ENCODE measurements around the gene VPS45.
"Not testable (repeated sequence)": the region's sequence is repeated elsewhere in the genome, so short reads cannot be mapped to it uniquely, and the experiment has no call there.

Gene VPS45

GRCh38 chr1:150135400-150135799 is 67.8 kb downstream of the VPS45 start:
- DNase-seq: not testable (repeated sequence)

- no peak for DNase-seq
Measured at GRCh38 chr1:150138044-150138443, 70.5 kb downstream of the VPS45 start.

GRCh38 chr1:150141452-150141851 is 73.9 kb downstream of the VPS45 start:
- DNase-seq: no peak

GRCh38 chr1:150142083-150142482 is 74.5 kb downstream of the VPS45 start:
- no peak for DNase-seq

GRCh38 chr1:150144606-150145005 is 77.0 kb downstream of the VPS45 start:
- DNase-seq: no peak

GRCh38 chr1:150146016-150146415 is 78.4 kb downstream of the VPS45 start:
- not testable (repeated sequence) for DNase-seq

DNA sequence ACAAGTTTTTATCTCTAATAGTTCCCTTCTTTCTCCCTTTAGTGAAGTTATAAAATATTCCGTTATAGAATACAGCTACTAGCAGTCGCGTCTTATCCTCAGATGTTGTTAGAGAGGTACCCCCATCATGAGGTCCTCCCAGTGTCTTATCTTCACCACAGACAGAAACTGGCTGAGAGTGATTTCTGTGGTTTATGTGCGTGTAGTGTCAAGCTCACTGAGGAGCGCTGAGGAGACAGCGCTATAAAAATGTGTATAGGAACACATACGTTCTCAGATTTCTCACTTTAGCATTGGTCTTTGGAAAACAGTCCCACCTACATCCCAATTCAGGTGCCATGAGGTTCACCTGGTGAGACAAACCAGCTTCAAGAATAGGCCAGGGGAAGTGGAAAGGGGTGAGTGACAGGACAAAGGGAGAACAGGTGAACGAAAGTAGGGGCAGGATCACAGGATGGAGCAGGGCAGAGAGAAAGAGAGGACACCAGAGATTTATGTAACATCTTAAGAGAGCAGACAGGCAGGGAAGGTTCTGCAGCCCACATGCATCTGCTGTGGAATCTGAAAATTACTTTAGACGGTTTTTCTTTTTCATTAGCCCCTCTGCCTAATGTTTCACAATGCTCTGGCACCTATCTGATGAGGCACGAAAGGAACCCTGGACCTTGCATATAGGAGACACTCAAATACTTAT is 79.4 kb downstream of the VPS45 start:
- peak; percentile 76 for DNase-seq

- DNase-seq: no peak
Measured at GRCh38 chr1:150148837-150149270, 81.3 kb downstream of the VPS45 start.

GRCh38 chr1:150149271-150150132 is 81.9 kb downstream of the VPS45 start, which contains the start of gene PLEKHO1:
TSS of gene PLEKHO1 (plus strand) at chr1:150149916. CDS start at chr1:150150258, 342 bp downstream.
- DNase-seq: no peak

GRCh38 chr1:150150133-150151021 is 82.8 kb downstream of the VPS45 start:
- DNase-seq: no peak

DNA sequence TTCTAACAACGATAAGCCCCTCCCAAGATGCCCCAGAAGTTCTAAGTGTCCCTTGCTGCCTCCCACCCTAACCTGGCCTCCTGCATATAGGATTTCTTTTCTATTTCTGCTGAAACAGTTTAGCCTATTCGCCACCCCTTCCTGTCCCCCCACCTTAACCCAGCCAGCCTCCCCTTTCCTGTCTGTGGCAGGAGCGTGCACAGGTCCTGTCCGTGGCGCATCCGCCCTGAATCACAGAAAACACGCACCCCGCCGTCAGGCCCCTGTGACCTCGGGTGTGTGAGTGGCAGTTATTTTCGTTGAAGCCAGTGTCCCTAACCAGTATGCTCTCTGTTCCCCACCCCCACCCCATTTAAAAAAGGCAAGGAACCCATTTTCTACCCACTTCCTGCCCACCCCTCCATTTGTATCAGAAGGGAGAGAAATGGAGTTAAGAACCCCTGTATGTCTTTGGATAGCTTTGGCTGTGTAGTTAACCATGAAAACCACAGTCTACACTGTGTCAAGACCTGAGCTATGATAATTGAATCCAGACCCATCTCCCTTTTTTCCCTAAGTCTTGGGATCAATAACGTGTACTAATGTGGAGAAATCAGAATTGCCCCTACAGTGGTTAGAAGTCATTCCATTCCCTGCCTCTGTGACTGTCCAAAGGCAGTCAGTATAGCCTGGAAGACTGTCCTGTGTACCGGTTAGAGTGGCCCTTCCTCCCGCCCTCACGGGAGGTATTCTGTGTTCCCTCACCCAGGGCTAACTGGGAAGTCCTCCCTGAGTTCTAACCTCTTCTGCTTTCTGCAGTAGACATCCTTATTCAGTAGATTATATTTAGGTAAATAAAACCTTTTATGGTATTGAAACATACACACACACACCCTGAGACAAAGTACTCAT is 84.0 kb downstream of the VPS45 start:
- DNase-seq: no peak

DNA sequence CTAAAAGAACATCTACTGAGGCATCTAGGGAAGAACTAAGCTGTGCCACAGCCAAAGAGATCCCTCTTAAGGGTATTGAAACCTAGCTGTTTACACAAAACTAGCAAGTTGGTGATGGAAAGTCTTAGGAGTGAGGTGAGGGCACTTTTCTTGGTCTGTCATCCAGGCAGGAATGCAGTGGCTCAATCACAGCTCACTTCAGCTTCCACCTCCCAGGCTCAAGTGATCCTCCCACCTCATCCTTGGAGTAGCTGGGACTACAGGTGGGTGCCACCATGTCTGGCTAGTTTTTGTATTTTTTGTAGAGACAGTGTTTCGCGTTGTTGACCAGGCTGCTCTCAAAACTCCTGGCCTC is 84.6 kb downstream of the VPS45 start:
- DNase-seq: no peak

DNA sequence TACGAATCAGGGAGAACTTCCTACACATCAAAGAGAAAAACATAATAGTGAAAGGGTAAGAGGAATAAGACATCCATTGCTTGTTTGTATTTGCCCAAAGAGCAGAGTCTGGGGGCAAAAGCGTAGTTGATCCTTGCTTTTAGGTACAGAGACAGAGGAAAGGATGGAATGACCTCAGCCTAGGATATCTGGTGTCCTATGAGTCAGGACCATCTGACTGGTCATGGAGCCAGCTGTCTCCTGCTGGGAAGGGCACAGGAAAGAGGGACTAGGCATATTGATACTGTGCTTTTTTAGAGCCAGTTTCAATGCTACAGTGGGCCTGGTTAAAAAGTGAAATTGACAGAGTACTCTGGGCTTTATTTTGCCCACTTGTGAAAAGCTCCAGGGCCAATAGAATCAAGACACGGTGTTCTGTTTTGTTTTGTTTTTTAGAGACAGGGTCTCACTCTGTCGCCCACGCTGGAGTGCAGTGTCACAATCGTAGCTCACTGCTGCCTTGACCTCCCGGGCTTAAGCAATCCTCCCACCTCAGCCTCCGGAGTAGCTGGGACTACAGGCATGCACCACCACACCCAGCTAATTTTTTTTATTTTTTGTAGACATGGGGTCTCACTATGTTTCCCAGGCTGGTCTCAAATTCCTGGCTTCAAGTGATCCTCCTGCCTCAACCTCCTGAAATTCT is 85.3 kb downstream of the VPS45 start:
- no peak for DNase-seq

- DNase-seq: no peak
Measured at GRCh38 chr1:150154143-150154542, 86.6 kb downstream of the VPS45 start.

- DNase-seq: no peak
Measured at GRCh38 chr1:150155413-150156071, 88.0 kb downstream of the VPS45 start.

GRCh38 chr1:150156868-150157603 is 89.5 kb downstream of the VPS45 start:
- DNase-seq: no peak

DNA sequence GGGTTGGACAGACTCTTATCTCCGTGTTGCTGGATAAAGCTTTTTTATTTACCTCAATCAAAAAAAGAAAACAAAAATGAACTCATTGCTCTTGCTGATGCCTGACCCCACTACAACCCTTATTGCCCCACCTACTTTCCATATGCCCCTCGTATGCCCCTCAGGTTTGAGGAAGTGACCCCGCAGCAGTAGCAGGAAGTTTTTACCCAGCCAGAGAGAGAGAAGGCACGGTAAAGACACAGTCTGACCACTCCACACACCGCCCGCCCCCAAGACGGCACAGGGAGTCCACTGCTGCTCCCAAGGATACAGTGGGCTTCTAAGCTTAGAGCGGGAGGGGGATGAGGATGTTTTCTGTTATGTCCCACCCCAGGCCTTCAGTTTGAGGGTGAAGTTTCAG is 92.0 kb downstream of the VPS45 start:
- DNase-seq: no peak

DNA sequence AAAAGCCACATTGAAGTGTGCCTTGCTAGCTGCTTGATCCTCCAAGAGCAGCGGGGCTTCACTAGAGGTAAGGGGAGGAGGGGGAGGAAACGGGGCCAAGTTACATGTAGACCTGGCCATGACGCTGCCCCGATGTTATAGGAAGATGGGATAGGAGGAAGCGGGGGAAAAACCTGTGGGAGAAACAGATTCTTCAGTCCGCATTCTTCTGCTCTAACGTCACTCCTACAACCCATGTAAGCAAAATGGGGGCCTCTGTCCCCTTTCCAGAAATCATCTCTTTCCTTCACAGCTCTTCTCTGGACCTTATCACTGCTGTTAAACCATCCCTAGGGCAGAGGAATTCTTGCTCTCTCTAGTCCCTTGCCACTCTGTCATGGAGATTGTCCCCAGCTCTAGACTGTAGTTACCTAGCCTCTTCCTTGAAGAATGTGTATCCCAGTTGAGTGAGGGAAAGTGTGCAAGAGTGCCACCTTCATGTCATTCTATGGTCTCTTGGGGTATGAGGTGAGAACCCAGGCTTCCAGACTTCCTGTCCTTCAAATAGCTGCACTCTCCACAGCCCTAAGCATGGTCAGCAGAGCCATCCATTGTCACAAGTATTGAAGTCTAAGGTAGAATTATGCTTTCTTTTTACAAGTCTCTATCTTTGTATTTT is 93.5 kb downstream of the VPS45 start:
- DNase-seq: no peak

DNA sequence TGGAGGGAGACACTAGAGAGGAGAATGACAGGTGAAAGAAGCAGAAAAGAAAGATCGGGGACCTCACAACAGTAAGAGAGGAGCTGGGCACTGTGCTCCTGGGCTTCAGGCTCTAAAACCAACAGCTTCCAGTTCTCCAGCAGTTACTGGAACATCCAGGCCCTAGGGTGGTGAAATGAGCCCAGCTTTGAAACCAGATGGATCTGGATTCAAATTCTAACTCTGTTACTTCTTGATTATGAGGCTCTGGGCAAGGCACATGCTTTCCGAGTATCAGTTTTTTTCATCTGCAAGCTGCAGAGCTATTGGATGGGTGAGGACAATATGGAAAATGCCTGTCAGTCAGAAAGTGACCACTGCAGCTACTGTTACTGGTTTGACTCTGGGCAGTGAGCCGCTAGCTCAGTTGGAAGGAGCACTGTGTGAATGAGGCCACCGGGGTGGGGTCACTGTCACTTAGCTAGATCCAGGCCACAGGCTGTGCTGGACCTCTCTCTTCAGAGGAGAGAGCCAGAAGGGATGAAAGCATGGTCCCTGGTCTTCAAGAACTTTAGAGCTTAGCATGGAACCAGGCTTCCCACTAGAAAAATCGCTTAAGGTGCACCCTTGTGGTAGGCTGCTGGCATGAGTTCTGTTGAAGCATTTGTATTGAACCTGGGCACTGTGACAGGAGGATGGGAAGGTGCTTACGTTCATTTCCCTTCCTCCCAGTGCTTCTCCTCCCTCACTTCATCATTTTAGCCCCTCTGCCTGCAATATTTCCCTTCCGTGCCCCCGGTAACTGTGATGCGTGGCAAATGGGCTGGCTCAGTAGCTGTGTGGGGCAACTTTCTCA is 94.4 kb downstream of the VPS45 start:
- peak; percentile 25 for DNase-seq

All from hematopoietic multipotent progenitor cell treated with erythropoietin and hydrocortisone succinate and interleukin-3 and kit ligand, for 8 days (in vitro differentiated cells).